ENCODE measurements around the gene PDE11A. TPM values are rescaled to one million over a fixed set of nuclear protein-coding genes. Genes with fewer than 3 reads are reported as not detected.

PDE11A gene
- total RNA-seq, 2 donors from 2014 or later, result 1.1 to 1.4 TPM

DNA sequence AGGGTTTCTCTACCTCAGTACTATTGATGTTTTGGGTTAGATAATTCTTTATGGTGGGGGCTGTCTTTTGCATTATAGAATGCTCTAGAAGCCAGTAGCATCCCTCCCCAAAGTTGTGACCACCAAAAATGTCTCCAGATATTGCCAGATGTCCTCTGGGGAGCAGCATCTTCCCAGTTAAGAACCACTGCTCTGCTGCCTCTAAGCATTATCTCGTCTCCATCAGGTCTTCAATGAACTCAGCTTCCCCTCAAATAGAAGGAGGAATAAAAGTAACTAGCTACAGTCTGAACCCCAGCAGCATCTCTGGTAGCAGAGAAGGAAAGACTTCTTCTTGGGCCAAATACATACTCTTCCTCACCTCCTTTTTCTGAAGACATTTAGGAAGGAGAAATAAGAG, 435.9 kb downstream of the PDE11A start:
- no peak for DNase-seq (ENCODE audit: low spot score)
- intact Hi-C loops (cut with DNase I), result no loop called here

DNA sequence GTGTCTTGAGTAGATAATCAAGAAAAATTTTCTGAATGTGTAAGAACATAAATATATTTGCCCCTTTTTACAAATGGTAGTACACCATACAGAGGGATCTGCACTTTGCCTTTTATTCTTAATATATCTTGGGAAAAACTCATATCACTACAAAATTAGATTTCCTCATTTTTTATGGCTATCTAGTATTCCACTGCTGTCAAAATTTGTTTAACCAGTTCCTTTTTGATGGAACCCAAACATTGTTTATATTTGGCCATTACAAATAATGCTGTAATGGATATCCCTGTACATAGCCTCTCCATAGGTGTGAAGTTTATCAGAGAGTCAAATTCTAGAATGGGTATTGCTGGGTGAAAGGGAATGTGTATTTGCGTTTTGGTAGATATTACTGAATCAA, 436.9 kb downstream of the PDE11A start:
- DNase-seq (ENCODE audit: low spot score), result no peak
- intact Hi-C loops (cut with DNase I), result no loop called here

DNA sequence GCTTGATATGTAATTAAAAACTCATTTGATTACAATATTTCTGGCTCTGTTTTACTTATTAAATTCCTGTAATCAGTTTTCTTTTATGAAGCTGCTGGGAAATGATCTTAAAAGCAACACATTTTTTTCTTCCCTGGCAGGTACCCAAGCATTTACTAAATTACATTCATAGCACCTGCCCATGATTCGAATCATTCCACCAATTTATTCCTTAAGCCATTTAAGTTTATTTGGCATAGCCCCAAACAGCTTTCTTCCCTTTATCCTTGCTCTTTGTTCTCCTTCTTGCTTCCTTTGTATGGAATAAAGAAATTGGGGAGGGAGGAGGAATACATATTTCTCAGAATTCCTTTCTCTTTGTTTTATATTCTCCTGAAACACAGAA, 438.7 kb downstream of the PDE11A start:
- intact Hi-C loops (cut with DNase I), result no loop called here
- DNase-seq (ENCODE audit: low spot score), result no peak

DNA sequence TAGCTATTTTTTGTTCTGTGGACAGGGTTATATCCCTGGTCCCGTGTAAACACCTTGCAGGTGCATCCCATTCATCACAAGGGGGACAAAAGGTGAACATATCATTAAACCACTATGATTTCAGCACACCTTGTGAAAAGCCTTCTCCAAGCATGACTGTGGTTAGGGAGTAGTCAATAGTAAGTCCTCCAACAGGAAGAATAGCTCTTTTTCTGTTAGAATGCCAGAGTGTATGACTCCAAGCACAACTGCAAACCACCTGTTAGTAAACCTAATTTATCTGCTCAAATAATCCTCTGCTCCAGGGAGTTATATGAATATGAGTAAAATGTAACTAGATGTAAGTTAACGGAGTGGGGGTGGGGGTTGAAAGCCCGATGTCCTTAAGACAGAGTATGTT, 439.5 kb downstream of the PDE11A start:
- intact Hi-C loops (cut with DNase I), result no loop called here
- DNase-seq (ENCODE audit: low spot score), result no peak

DNA sequence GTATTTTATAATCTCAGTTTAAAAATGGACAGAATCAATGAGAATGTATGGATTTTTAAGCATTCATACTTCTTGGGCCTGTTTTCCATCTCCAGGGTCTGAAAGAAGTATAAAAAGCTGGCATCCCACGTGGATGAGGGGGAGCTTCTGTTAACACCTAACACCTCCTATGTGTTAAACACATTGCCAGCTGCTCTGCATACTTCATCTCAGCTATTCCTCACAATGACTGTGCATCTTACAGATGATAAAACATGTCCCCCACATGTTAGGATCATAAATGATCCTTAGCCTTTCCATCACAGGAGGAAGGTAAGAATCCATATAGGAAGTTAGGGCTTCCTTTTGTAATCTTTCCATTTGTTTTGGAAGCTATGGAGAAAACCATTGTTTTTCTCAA, 440.9 kb downstream of the PDE11A start:
- DNase-seq (ENCODE audit: low spot score), result no peak
- intact Hi-C loops (cut with DNase I), result no loop called here

DNA sequence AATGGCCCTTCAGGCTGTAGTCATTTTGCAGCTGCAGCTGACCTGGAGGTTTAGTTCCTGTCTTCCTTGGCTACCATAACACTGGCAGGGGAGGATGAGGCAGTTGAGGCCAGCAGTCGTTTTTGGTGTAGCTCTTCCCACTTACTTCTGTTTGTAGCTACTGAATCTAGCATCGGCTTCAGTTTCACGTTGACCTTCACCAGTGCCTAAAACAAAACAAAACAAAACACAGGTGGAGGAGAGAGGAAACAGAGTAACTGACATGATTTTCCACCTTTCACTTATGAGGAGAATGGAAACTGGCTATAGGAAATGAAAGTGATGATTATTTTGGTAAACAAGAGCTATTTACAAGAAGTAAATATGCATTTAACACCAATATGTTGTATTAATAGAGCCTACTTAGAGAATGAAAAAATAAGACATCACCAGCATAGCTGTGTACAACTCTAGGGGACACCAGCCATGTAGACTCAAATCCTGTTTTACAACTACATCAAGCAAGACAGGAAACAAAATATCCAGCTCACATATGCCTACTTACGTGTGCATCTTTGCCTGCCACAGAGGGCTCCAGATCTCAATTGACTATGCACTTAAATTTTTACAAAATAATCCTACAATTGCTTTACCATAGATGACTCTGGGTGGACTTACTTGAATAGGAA, 443.1 kb downstream of the PDE11A start:
- intact Hi-C loops (cut with DNase I), result no loop called here

DNA sequence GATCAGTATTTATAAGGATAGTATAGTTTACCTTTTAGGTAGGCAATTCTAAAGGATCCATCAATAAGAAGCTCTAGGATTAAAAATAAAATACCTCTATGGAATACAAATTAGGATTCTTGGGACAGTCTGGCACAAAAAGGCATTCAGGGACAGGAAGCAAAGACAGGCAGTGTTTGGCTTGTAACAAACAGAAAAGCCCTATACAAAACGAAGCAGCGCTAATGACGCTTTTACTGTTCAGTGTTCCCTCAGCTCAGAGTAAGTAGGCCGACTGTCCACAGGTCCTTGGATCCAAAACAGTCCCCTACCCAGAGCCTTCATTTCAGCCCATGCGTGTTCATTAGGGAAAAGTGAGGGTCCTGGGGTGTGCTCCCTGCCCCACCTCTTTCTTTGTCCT, 443.7 kb downstream of the PDE11A start:
- intact Hi-C loops (cut with DNase I), result no loop called here
- no peak for DNase-seq (ENCODE audit: low spot score)

More for the DNA sequence above, 443.1 kb downstream of the PDE11A start:
- no peak for DNase-seq (ENCODE audit: low spot score)

DNA sequence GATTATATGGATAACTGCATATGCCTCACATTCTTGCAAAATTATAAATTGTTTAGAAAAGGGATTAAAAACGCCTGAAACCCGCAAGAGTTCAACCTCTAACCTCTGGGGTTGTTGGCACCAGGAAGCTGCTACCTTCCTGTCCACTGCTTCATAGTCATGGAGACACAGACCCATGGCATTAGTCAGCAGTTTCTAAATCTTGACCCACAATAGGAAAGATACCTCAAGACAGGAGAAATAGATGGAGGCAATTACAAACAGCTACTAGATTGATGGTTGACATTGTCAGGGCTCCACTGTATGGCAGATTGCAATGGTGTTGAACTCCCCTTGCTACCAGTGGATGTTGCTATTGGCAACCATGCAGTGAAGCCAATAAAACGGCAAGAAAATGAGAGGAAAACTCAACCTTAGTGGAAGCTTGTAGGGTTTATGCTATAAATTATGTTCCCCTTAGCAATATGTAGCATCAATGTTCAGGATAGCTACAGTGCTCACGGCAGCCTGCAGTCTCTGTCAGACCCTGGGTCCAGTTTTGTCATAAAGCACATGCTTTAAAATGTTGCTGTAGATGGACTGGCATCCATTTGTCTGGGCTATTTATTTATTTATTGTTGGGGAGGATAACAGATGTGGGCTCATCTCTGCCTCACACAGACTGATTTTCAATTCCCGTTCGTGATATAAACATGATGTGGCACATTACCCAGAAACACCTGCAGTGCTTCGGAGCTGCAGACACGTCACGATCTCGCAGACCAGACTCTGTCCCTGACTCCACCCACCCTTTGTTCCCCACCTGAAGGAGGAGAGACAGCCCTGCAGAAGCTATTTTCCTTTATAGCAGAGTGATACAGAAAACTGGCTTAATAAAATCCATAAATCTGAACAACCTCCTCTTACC, 446.6 kb downstream of the PDE11A start:
- no peak for DNase-seq (ENCODE audit: low spot score)
- intact Hi-C loops (cut with DNase I), result no loop called here

DNA sequence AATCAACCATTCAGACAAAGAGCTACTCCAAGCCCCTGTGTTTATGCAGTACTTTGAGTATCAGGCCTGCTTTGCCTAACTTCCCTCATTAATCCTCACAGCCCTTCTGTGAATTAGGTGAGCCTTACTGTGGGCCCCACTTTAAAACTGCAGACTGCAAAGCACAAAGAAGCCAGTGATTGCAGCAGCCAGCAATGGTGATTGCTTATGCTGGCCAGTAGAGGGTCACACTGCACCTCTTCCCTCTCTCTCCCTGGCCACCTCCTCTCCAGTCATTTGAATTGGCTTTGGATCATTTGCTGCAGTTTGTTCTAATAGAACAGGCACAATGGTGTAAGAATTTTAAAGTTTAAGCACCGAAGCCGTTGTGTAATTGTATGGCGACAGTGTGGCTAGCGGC, 450.1 kb downstream of the PDE11A start:
- no peak for DNase-seq (ENCODE audit: low spot score)
- intact Hi-C loops (cut with DNase I), result no loop called here

DNA sequence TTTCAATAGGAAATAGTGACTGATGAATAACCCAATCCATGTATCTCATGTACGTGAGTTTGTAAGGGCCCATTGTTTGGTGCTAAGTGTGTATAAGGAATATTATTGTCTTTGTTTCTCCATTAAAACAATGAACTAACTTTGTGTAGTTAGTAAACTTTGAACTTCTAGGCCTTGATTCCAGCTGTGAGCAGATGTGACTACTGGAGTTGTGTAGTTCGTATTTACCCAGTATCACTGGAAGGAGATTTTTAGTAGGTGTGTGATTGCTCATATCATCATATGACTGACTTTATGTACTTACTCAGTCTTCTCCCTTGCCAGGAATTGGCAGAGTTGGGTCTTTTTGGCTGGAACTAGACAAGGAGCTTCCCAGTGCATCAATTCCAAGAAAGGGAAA, 452.6 kb downstream of the PDE11A start:
- no peak for DNase-seq (ENCODE audit: low spot score)
- intact Hi-C loops (cut with DNase I), result no loop called here

DNA sequence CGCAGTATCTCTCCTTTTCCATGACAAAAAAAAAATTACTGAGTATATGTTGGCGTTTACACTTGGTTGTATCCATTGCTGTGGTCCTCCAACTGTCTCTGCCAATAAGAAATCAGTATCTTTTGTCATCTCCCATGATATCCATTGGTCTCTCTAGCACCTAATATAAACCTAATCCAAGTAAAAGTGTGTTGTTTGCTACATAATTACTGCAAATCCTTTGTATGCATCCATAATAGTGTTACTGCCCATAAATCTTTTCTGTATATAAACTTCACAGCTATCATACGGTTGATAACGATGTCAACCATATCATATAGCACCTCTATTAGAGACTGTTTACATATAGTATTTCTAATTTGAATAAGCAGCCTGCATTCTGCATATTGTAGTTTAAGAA, 453.1 kb downstream of the PDE11A start:
- intact Hi-C loops (cut with DNase I), result no loop called here
- DNase-seq (ENCODE audit: low spot score), result no peak

DNA sequence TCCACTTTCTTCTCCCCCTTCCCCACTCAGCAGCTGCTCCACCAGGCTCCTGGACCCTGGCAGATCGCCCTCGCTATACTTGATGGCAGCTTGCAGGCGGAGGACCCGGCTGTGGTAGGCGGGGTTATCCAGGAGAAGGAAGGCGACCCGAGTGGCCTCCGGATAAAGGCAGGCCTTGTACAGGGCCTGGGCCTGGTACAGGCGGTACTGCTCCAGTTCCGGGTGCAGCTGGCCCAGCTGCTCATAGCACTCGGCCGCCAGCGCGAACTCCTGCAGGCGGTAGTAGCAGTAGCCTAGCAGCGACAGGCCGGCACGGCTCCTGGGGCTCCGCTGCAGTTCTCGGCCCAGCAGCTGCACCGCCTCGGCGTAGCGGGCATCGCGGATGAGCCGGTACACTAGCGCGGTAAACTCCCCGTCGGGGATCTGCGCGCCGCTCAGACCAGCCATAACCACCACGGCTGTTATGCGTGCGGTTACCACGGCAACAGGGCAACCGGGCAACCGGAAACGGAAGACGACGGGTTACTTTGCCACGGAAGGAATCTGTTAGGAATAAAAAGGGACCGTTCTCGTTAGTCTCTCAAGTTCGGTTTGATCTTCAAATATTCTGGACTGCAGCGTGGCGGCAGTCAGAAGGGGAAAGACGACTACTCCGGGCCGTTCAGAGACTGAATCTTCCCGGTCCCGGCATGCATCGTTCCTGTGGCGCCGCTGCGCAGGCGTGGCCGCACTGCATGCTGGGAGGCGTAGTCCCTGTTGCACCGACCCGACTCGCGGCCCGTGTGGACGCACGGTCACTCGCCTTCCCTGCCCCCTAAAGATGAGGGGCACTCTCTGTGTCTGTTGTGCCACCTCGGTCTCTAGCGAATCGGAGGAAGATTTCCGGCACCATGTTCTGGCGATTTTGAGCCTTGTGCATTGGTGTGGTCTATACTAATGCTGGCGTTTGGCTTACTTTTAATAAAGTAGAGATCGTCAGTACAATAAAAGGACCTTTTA, 454.0 kb downstream of the PDE11A start:
- intact Hi-C loops (cut with DNase I), result no loop called here

DNA sequence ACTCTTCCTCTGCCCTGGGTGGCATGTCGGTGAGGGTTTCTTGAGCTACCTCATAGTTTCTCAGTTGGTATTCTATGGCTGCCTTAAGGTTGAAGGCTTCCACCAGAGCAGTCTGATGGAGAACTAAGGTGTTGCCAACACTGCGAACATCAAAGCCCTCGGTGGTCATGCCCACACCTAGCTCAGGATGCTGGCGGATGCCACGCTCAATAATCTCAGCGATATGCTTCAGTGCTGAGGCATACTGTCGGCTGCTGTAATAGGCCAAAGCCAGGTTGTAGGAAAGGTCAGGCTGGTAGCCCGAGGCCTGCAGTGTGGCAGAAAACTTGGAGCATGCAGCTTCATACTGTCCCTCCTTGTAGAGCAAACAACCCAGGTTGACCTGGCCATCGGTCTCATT, 454.7 kb downstream of the PDE11A start:
- DNase-seq (ENCODE audit: low spot score), result no peak
- intact Hi-C loops (cut with DNase I), result no loop called here

More for the DNA sequence above, 454.0 kb downstream of the PDE11A start:
- DNase-seq (ENCODE audit: low spot score), result peak; percentile 97

DNA sequence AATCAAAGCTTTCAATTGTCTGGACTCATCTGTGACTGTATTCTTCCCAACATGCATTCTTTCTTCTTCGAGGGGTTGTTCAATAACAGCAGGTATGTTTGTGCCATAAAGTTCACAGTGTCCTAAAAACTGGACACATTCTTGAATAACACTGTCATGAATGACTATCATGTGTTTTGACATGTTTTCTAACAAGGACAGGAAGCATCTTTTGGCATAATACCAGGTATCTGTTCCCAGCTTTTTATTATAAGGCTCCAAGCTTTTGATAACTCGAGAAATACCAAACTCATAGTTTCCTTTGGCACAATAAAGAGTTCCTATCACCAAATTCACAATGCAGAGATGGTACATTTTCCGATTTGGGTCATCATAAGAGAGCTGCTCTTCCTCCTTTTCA, 455.8 kb downstream of the PDE11A start:
- DNase-seq (ENCODE audit: low spot score), result no peak
- intact Hi-C loops (cut with DNase I), result no loop called here

DNA sequence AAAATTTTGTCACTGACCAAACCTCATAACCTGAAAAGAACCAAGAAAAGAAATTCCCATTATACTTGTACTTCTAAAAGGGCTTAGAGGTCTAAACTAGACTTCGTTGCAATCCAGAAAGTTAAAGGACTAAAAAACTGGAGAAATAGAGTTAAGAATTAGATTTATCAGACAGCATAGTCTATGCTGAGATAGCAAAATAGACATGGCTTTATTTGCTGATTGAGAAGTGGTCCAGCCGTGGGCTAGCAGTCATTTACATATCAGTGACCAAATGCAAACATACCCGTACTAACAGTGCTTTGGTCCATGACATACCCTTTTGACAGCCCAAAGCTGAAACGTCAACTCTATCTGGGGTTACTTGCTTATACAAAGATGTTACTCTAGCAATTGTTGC, 456.5 kb downstream of the PDE11A start:
- intact Hi-C loops (cut with DNase I), result no loop called here
- DNase-seq (ENCODE audit: low spot score), result no peak

DNA sequence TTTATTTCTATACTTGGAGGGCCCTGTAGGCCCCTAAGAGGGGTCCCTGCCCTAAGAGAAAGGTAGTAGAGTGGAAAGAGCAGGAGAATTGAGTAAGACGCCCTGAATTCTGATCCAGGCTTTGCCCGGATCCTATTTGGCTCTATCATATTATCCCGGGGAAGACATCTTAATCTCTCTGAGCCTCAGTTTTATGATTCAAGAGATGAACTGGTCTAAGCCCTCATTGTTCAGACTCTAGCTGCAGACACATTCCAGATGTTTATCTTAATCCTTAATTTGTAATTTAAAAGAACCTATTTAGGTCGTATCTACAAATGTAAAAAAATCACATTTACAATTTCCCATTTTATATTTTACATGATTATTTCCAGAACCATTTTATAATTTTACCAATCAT, 459.9 kb downstream of the PDE11A start:
- DNase-seq (ENCODE audit: low spot score), result no peak
- intact Hi-C loops (cut with DNase I), result no loop called here

DNA sequence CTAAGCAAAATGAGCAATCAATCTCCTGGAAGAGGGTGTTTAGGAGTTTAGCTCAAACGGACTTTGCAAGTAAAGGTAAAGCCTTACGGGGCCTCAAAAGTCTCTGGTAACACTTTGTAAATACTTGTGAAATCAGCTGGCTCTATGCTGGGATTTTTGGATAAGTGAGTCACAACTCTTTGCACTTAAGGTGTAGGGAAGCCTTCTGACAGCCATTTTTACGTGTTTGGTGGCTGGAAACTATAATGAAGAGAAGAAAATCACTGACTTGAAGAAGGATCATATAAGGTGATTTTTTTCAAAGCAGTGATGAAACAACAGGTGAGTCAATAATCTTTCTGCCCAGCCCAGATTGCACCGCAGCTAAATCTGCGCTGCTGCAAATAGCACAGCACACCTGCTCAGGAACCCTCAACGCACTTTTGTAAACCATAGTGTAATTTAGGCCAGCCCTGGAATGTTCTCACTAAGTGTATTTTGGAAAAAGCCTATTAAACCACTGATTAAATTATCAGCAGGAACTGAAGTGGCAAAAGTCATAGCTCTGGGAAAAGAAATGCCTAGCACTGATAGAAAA, 461.2 kb downstream of the PDE11A start:
- DNase-seq (ENCODE audit: low spot score), result no peak
- intact Hi-C loops (cut with DNase I), result no loop called here

DNA sequence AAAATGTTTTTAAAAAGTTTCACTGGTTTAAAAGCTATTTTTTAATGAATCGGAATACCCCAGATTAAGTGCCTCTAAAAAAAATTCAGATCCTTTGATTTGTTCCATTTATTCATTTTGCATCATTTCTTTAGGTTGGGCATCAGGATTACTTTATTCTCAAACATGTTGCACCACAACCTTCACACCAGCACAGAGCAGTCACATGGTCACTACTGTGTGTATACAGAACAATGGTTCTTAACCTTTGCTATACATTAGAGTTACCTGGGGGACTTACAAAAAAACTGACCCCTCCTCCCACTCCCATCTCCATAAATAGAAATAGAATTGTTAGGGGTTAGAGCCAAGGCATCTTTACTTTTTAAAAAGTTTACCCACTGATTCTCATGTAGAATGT, 461.8 kb downstream of the PDE11A start:
- intact Hi-C loops (cut with DNase I), result no loop called here
- no peak for DNase-seq (ENCODE audit: low spot score)

DNA sequence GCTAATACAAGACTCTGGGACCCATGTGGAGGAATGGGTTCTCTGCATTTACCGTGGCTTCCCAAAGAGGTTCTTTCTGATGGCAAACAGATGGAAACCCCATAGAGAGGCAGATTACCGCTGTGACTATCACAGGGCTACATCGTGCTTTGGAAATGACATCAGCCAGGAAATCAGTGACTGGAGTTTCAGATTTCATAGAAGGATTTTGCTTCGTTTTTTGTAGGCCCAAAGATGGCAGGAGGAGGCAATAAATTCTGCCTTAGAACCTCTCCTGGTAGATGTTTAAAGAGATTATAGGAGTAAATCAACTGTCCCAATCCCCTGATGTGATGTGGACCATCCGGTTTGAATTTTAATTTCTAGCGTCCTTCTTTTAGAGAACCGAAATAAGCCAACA, 465.9 kb downstream of the PDE11A start:
- DNase-seq (ENCODE audit: low spot score), result no peak
- intact Hi-C loops (cut with DNase I), result no loop called here
